Nephron progenitor cell (in vitro differentiated cells): ENCODE measurements around the gene ADAMTS18.

ENCODE experiments used
- DNase-seq: peaks from one replicate; pipeline ENCODE4 v3.0.0; 2021
- H3K27ac Mint-ChIP-seq: 2 replicates; pipeline ENCODE4 v1.8.0; 2021; ENCODE audit warnings: mild to moderate bottlenecking, moderate library complexity, mixed read lengths
- H3K27me3 Mint-ChIP-seq: 2 replicates; pipeline ENCODE4 v1.8.0; 2021; ENCODE audit warnings: mild to moderate bottlenecking, low read depth, mixed read lengths; ENCODE audit not compliant: poor library complexity
- H3K36me3 Mint-ChIP-seq: 2 replicates; pipeline ENCODE4 v1.8.0; 2021; ENCODE audit warnings: low read depth, mixed read lengths
- H3K4me1 Mint-ChIP-seq: 2 replicates; pipeline ENCODE4 v1.8.0; 2021; ENCODE audit warnings: mixed read lengths
- H3K4me3 Mint-ChIP-seq: 2 replicates; pipeline ENCODE4 v1.8.0; 2021; ENCODE audit warnings: mild to moderate bottlenecking, moderate library complexity, mixed read lengths
- H3K9me3 Mint-ChIP-seq: 2 replicates; pipeline ENCODE4 v1.8.0; 2021; ENCODE audit warnings: mild to moderate bottlenecking, moderate library complexity, mixed read lengths
- CTCF ChIP-seq: fragments of 200-600 bp; sonication (generic); IDR thresholded peaks from 2 replicates; pipeline ENCODE4 v1.5.0; 2021; ENCODE audit warnings: antibody characterized with exemption

The ADAMTS18 gene

GRCh38 chr16:77432264-77432663 lies 2.6 kb downstream of the ADAMTS18 start:
- peaks cover 10% of the 10 kb centered on the region for H3K9me3 Mint-ChIP-seq
- H3K4me3 Mint-ChIP-seq: no peak overlapping the region
- H3K4me1 Mint-ChIP-seq: peaks cover 49% of the 10 kb centered on the region
- no peak overlapping the region for H3K27ac Mint-ChIP-seq
- peaks cover 7% of the 10 kb centered on the region for H3K36me3 Mint-ChIP-seq
- TF ChIP-seq CTCF: no peak
- peaks cover 68% of the 10 kb centered on the region for H3K27me3 Mint-ChIP-seq
- no peak for DNase-seq

- Mint-ChIP-seq H3K9me3 (peaks cover 10% of the 10 kb centered on the region), H3K4me1 (peaks cover 42% of the 10 kb centered on the region), H3K27ac (no peak overlapping the region), H3K36me3 (peaks cover 7% of the 10 kb centered on the region), H3K4me3 (no peak overlapping the region), H3K27me3 (peaks cover 55% of the 10 kb centered on the region)
- no peak for TF ChIP-seq CTCF
- no peak for DNase-seq
These were observed 3.8 kb downstream of the ADAMTS18 start for GRCh38 chr16:77430787-77431585.

- Mint-ChIP-seq H3K27me3 (peaks cover 49% of the 10 kb centered on the region), H3K4me3 (no peak overlapping the region), H3K4me1 (peaks cover 36% of the 10 kb centered on the region), H3K27ac (no peak overlapping the region), H3K9me3 (peaks cover 10% of the 10 kb centered on the region), H3K36me3 (peaks cover 7% of the 10 kb centered on the region)
- no peak for DNase-seq
- no peak for TF ChIP-seq CTCF
These were observed 4.5 kb downstream of the ADAMTS18 start for GRCh38 chr16:77430360-77430759.

GRCh38 chr16:77424871-77425604 lies 9.8 kb downstream of the ADAMTS18 start:
- Mint-ChIP-seq H3K36me3 (peaks cover 10% of the 10 kb centered on the region), H3K9me3 (peaks cover 10% of the 10 kb centered on the region), H3K4me3 (no peak overlapping the region), H3K27ac (peak overlapping the region; percentile 38), H3K4me1 (peaks cover 29% of the 10 kb centered on the region), H3K27me3 (peaks cover 10% of the 10 kb centered on the region)
- DNase-seq: no peak
- no peak for TF ChIP-seq CTCF

GRCh38 chr16:77422196-77422784 lies 12.5 kb downstream of the ADAMTS18 start:
- Mint-ChIP-seq H3K36me3 (peaks cover 3% of the 10 kb centered on the region), H3K27me3 (peaks cover 6% of the 10 kb centered on the region), H3K27ac (no peak overlapping the region), H3K4me1 (peaks cover 29% of the 10 kb centered on the region), H3K4me3 (no peak overlapping the region), H3K9me3 (no peaks in the 10 kb centered on the region)
- TF ChIP-seq CTCF: no peak
- no peak for DNase-seq
